HepG2 (cell line): ENCODE measurements around the gene NFIL3. TPM values are rescaled to one million over a fixed set of nuclear protein-coding genes. Genes with fewer than 3 reads are reported as not detected.
A peak's percentile ranks its signal among the peaks of the same experiment; 100 is the strongest.

Source experiments
- ARNTL ChIP-seq: sonication (generic); formaldehyde crosslinking; IDR thresholded peaks from 2 replicates; pipeline ENCODE4 v1.4.0; 2020; ENCODE audit warnings: mild to moderate bottlenecking, missing genetic modification reagents
- ATM ChIP-seq: fragments of 450-650 bp; IDR thresholded peaks from 2 replicates; pipeline ENCODE4 v1.7.1; 2017; ENCODE audit warnings: mild to moderate bottlenecking, borderline replicate concordance
- CCDC6 ChIP-seq: sonication (generic); formaldehyde crosslinking; IDR thresholded peaks from 2 replicates; pipeline ENCODE4 v1.8.1; 2022; ENCODE audit warnings: mild to moderate bottlenecking, missing genetic modification reagents, moderate library complexity
- CEBPB ChIP-seq: IDR thresholded peaks from 2 replicates; pipeline ENCODE4 v1.6.1; 2011; ENCODE audit warnings: low read depth, low read length, improper control_type of control experiment, borderline replicate concordance
- E2F1 ChIP-seq: sonication (generic); formaldehyde crosslinking; IDR thresholded peaks from 2 replicates; pipeline ENCODE4 v1.5.0; 2020; ENCODE audit warnings: missing genetic modification reagents
- ETV6 ChIP-seq: sonication (generic); formaldehyde crosslinking; conservative IDR thresholded peaks from 2 replicates; pipeline ENCODE4 v1.4.0; 2020; ENCODE audit warnings: missing genetic modification reagents
- GABPB1 ChIP-seq: IDR thresholded peaks from 2 replicates; pipeline ENCODE4 v1.6.1; 2016; ENCODE audit warnings: mild to moderate bottlenecking, missing genetic modification reagents, moderate library complexity, missing compliant biosample characterization
- GMEB1 ChIP-seq: sonication (generic); formaldehyde crosslinking; IDR thresholded peaks from 2 replicates; pipeline ENCODE4 v1.5.1; 2020; ENCODE audit warnings: missing genetic modification reagents, mild to moderate bottlenecking, borderline replicate concordance
- HMGA1 ChIP-seq: sonication (generic); formaldehyde crosslinking; conservative IDR thresholded peaks from 2 replicates; pipeline ENCODE4 v1.4.0; 2020; ENCODE audit warnings: missing genetic modification reagents
- KAT7 ChIP-seq: IDR thresholded peaks from 2 replicates; pipeline ENCODE4 v1.6.1; 2018; ENCODE audit warnings: borderline replicate concordance, missing compliant biosample characterization
- KDM2A ChIP-seq: sonication (generic); formaldehyde crosslinking; IDR thresholded peaks from 2 replicates; pipeline ENCODE4 v1.4.0; 2020; ENCODE audit warnings: low read depth, missing genetic modification reagents, borderline replicate concordance
- NBN ChIP-seq: fragments of 450-650 bp; conservative IDR thresholded peaks from 2 replicates; pipeline ENCODE4 v1.6.1; 2017
- NFKB2 ChIP-seq: sonication (generic); formaldehyde crosslinking; IDR thresholded peaks from 2 replicates; pipeline ENCODE4 v1.4.0; 2020; ENCODE audit warnings: missing genetic modification reagents, borderline replicate concordance
- PRMT3 ChIP-seq: sonication (generic); formaldehyde crosslinking; IDR thresholded peaks from 2 replicates; pipeline ENCODE4 v1.8.1; 2022; ENCODE audit warnings: low read depth, mild to moderate bottlenecking, moderate library complexity, missing genetic modification reagents, borderline replicate concordance
- SALL1 ChIP-seq: sonication (generic); formaldehyde crosslinking; IDR thresholded peaks from 2 replicates; pipeline ENCODE4 v1.8.0; 2022; ENCODE audit warnings: mild to moderate bottlenecking, missing genetic modification reagents
- SAP130 ChIP-seq: IDR thresholded peaks from 2 replicates; pipeline ENCODE4 v1.6.1; 2016; ENCODE audit warnings: low read depth
- SMYD3 ChIP-seq: sonication (generic); formaldehyde crosslinking; IDR thresholded peaks from 2 replicates; pipeline ENCODE4 v1.8.1; 2023; ENCODE audit warnings: mild to moderate bottlenecking, missing genetic modification reagents
- SNRNP70 ChIP-seq: fragments of 200-400 bp; formaldehyde crosslinking; IDR thresholded peaks from 2 replicates; pipeline ENCODE4 v1.6.1; 2017; ENCODE audit warnings: mild to moderate bottlenecking, low read depth, low read length, moderate library complexity
- YEATS4 ChIP-seq: sonication (generic); formaldehyde crosslinking; IDR thresholded peaks from 2 replicates; pipeline ENCODE4 v1.4.0; 2020; ENCODE audit warnings: missing genetic modification reagents, borderline replicate concordance
- ZFP37 ChIP-seq: sonication (generic); formaldehyde crosslinking; IDR thresholded peaks from 2 replicates; pipeline ENCODE4 v1.4.0; 2020; ENCODE audit warnings: missing genetic modification reagents, borderline replicate concordance
- ZNF207 ChIP-seq: fragments of 450-650 bp; IDR thresholded peaks from 2 replicates; pipeline ENCODE4 v1.6.1; 2016; ENCODE audit warnings: antibody characterized with exemption, borderline replicate concordance
- ZNF839 ChIP-seq: sonication (generic); formaldehyde crosslinking; IDR thresholded peaks from 2 replicates; pipeline ENCODE4 v1.4.0; 2020; ENCODE audit warnings: missing genetic modification reagents, mild to moderate bottlenecking, borderline replicate concordance
- ZNF878 ChIP-seq: sonication (generic); formaldehyde crosslinking; IDR thresholded peaks from 2 replicates; pipeline ENCODE4 v1.8.1; 2023; ENCODE audit warnings: mild to moderate bottlenecking, missing genetic modification reagents, moderate library complexity
- ZSCAN29 ChIP-seq: sonication (generic); formaldehyde crosslinking; conservative IDR thresholded peaks from 2 replicates; pipeline ENCODE4 v1.4.0; 2020; ENCODE audit warnings: mild to moderate bottlenecking, missing genetic modification reagents
- ZSCAN30 ChIP-seq: sonication (generic); formaldehyde crosslinking; IDR thresholded peaks from 2 replicates; pipeline ENCODE4 v1.5.0; 2020; ENCODE audit warnings: mild to moderate bottlenecking, missing genetic modification reagents
- polyA plus RNA-seq, 8 experiments: library from polyadenylated mRNA; depleted of rRNA in 3 of 8; stranded (reverse) in 7 of 8; unstranded in 1 of 8; fragments of >200 nt; fragmentation: Illumina TruSeq in 4 of 8; extraction: Trizol in 4 of 8; gene quantifications; 2 replicates each; pipeline versions ENCODE4 v1.2.1 to v1.2.3, GENCODE V29; 2011 to 2016; ENCODE audit warnings: low read depth in 4 of 8, missing spikeins in 1 of 8, mixed read lengths in 1 of 8; ENCODE audit not compliant: insufficient read depth in 1 of 8
- total RNA-seq, 5 experiments: library from RNA; depleted of rRNA; stranded (reverse); fragments of >200 nt; fragmentation: Illumina TruSeq; extraction: Trizol; gene quantifications; 2 replicates each; pipeline ENCODE4 v1.2.3, GENCODE V29; 2016; ENCODE audit warnings: low read depth in 1 of 5
- TF ChIP-seq, protein P1 (sequence below): sonication (generic); formaldehyde crosslinking; IDR thresholded peaks from 2 replicates; pipeline ENCODE4 v1.8.1; 2023; ENCODE audit warnings: missing genetic modification reagents, mild to moderate bottlenecking, borderline replicate concordance
- TF ChIP-seq, protein P2 (sequence below): IDR thresholded peaks from 2 replicates; pipeline ENCODE4 v1.6.1; 2018; ENCODE audit warnings: missing genetic modification reagents

NFIL3 gene
- total and polyA plus RNA-seq, 2 of the 13 experiments (the other 11 are each of a cell fraction or from before 2014, with no cell fraction given), result 46.6 to 54.2 TPM

DNA sequence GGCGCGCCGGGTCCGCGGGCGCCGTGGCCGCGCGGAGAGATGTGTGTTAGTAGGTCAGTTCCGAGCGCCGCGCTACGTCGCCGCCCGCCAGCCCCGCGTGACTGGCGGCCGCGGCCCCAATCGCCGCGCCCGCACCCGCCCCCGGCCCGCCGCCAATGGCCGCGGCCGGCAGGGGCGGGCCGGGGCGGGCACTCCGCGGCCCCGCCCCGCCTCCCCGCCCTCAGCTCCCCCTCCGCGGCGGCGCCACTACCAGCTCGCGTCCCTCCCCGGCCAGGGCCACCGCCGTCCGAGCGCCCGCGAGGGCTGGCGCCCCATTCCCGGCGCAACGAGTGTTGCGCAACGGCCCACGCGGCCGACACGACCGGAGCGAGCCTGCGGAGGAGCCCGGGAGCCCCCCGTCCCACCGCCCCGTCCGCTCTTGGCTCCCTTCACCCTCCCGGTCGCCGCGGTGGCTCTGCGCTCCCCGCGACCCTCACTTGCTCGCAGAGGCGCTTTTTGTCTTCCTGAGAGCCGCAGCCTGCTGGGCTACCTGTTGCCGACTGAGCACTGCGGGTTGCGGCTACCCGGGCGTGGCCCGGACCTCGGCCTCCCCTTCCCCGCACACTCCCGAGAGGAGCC lies at the start of gene NFIL3 (continued):
- 0 out of 2 replicates have a peak, but pooled peaks have one; percentile 22 for TF ChIP-seq YEATS4 (CRISPR knock-in tag)
- no peak; the same call in 1 of the 2 replicates for TF ChIP-seq ARNTL (CRISPR knock-in tag)
- TF ChIP-seq KAT7 (CRISPR knock-in tag), result no peak
- TF ChIP-seq SALL1 (CRISPR knock-in tag), result peak; percentile 13
- peak; percentile 21; the same call in 1 of the 2 replicates for TF ChIP-seq GMEB1 (CRISPR knock-in tag)
- TF ChIP-seq ZFP37 (CRISPR knock-in tag), result no peak
- TF ChIP-seq SNRNP70, result no peak
- no peak for TF ChIP-seq ZNF839
- TF ChIP-seq PRMT3 (CRISPR knock-in tag), result peak; percentile 65; the same call in 1 of the 2 replicates
- TF ChIP-seq KDM2A, result peak; percentile 11; the same call in 1 of the 2 replicates
- TF ChIP-seq GABPB1 (CRISPR knock-in tag), result peak; percentile 57; the same call in 1 of the 2 replicates
- TF ChIP-seq CEBPB, result peak; percentile 98
- peak; percentile 91 for TF ChIP-seq CCDC6
- no peak for TF ChIP-seq SMYD3 (CRISPR knock-in tag)
- no peak for TF ChIP-seq ZNF207
- TF ChIP-seq, protein P1, sequence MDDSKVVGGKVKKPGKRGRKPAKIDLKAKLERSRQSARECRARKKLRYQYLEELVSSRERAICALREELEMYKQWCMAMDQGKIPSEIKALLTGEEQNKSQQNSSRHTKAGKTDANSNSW (CRISPR knock-in tag), result no peak
- no peak for TF ChIP-seq NFKB2
- 0 out of 2 replicates have a peak, but pooled peaks have one; percentile 51 for TF ChIP-seq ZSCAN30 (CRISPR knock-in tag)
- TF ChIP-seq ETV6 (CRISPR knock-in tag), result 0 out of 2 replicates have a peak, but pooled peaks have one; percentile 47
- no peak for TF ChIP-seq ATM
- TF ChIP-seq SAP130 (CRISPR knock-in tag), result peak; percentile 69
- TF ChIP-seq ZSCAN29 (CRISPR knock-in tag), result no peak
- TF ChIP-seq HMGA1 (CRISPR knock-in tag), result no peak
- TF ChIP-seq, protein P2, sequence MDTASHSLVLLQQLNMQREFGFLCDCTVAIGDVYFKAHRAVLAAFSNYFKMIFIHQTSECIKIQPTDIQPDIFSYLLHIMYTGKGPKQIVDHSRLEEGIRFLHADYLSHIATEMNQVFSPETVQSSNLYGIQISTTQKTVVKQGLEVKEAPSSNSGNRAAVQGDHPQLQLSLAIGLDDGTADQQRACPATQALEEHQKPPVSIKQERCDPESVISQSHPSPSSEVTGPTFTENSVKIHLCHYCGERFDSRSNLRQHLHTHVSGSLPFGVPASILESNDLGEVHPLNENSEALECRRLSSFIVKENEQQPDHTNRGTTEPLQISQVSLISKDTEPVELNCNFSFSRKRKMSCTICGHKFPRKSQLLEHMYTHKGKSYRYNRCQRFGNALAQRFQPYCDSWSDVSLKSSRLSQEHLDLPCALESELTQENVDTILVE, result peak; percentile 38; the same call in 1 of the 2 replicates
- TF ChIP-seq NBN, result no peak
- 0 out of 2 replicates have a peak, but pooled peaks have one; percentile 48 for TF ChIP-seq ZNF878 (CRISPR knock-in tag)
- no peak for TF ChIP-seq E2F1 (CRISPR knock-in tag)
